ENCODE data around the gene BCOR. TPM values are rescaled to one million over a fixed set of nuclear protein-coding genes. Genes with fewer than 3 reads are reported as not detected.
A peak's percentile ranks its signal among the peaks of the same experiment; 100 is the strongest.

The BCOR gene
- total RNA-seq, 1 donor from 2014 or later: 24.8 TPM

DNA sequence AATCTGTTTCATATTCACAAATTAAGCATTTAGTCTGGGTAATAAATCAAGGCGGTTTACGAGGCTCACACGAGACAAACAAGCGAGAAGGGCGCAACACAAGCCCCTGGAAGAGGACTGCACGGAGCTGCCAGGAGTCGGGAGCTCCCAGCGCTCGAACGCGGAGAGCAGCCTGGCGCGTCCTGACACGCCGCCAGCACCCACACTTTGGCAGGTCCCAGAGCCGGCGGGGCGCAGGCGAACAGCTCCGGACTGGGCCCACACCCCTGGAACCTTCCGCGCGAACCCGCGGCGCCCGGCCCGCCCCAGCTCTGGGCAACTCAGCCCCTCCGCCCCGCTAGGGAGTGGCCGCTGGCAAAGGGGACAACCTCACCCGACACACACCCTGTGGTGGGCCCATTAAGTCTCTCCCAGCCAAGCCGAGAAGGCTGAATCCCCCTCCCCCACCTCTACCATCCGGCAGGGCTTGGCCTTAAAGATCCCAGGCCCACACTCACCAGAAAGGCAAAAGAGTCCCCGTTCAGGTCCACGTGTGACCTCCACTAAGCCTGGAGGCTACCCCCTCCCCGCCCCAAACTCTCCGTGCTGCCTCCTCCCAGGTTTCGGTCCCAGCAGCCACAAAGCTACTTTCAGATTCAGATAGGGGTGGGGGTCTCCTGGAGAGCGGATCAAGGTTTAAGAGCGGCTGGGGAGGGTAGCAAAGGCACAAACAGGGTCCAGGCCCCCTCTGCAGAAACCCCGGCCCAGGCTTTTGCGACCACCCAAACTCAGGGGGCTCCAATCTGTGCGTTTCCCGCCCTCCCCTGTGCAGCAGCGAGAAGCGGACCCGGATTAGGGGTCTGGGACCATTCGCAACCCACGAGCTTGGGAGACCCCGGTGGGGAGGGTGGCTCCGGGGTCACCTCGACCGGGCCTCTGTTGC lies 47.5 kb upstream of the BCOR start:
- Mint-ChIP-seq H3K4me3 (ENCODE audit: unreplicated experiment) (peak overlapping the region; percentile 77), H3K36me3 (ENCODE audit: unreplicated experiment) (peaks cover 6% of the 10 kb centered on the region), H3K27me3 (ENCODE audit: unreplicated experiment) (no peaks in the 10 kb centered on the region), H3K9me3 (ENCODE audit: unreplicated experiment) (no peaks in the 10 kb centered on the region), H3K4me1 (ENCODE audit: unreplicated experiment) (peaks cover 72% of the 10 kb centered on the region), H3K27ac (ENCODE audit: unreplicated experiment) (peak overlapping the region; percentile 62)
- TF ChIP-seq, protein P1, sequence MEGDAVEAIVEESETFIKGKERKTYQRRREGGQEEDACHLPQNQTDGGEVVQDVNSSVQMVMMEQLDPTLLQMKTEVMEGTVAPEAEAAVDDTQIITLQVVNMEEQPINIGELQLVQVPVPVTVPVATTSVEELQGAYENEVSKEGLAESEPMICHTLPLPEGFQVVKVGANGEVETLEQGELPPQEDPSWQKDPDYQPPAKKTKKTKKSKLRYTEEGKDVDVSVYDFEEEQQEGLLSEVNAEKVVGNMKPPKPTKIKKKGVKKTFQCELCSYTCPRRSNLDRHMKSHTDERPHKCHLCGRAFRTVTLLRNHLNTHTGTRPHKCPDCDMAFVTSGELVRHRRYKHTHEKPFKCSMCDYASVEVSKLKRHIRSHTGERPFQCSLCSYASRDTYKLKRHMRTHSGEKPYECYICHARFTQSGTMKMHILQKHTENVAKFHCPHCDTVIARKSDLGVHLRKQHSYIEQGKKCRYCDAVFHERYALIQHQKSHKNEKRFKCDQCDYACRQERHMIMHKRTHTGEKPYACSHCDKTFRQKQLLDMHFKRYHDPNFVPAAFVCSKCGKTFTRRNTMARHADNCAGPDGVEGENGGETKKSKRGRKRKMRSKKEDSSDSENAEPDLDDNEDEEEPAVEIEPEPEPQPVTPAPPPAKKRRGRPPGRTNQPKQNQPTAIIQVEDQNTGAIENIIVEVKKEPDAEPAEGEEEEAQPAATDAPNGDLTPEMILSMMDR (IDR thresholded peaks at IDR 0.05): no peak
- no peak for DNase-seq (ENCODE audit: extremely low spot score, unreplicated experiment)

DNA sequence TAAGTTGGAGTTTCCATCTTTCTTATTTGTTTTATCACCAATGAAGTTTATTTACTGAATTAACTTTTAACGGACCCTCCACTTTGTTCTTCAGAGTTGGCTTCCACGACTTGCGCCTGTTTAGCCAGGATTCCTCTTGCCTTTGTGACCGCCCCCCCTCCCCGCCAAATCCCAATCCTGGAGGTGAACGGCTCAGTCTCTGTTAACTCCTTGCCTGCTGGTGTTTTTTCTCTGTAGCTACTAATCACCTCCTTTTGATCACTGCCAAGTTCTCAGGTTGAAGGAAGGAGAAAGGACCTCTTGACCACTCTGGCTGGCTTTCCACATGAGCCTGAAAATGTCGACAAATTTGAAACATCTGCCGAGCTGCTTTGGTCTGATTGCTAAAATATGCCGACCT lies 46.8 kb upstream of the BCOR start:
- Mint-ChIP-seq H3K36me3 (ENCODE audit: unreplicated experiment) (peaks cover 6% of the 10 kb centered on the region), H3K4me1 (ENCODE audit: unreplicated experiment) (peaks cover 65% of the 10 kb centered on the region), H3K27me3 (ENCODE audit: unreplicated experiment) (no peaks in the 10 kb centered on the region), H3K4me3 (ENCODE audit: unreplicated experiment) (peak overlapping the region; percentile 77), H3K9me3 (ENCODE audit: unreplicated experiment) (no peaks in the 10 kb centered on the region), H3K27ac (ENCODE audit: unreplicated experiment) (peak overlapping the region; percentile 34)
- no peak for DNase-seq (ENCODE audit: extremely low spot score, unreplicated experiment)
- TF ChIP-seq, protein P1 (IDR thresholded peaks at IDR 0.05): no peak

DNA sequence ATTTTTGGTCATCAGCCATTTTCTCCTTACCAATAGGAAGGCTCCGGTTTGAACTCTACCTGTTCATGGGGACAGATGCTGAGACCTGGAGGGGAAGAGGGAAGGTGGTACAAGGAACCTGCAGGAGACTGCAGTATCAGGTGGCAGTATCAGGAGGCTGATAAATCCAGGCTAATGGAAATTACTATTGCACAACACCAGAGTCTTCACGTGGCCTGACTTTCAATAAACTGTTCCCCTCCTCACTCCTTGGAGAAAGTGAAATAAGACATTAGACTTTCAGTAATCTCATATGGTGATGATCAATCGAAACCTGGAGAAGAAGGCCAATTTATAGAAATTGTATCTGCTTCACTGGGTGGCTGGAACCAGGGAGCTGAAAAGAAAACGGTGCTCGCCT lies 46.2 kb upstream of the BCOR start:
- H3K4me1 Mint-ChIP-seq (ENCODE audit: unreplicated experiment): peaks cover 59% of the 10 kb centered on the region
- no peaks in the 10 kb centered on the region for H3K9me3 Mint-ChIP-seq (ENCODE audit: unreplicated experiment)
- H3K27ac Mint-ChIP-seq (ENCODE audit: unreplicated experiment): peak overlapping the region; percentile 34
- no peaks in the 10 kb centered on the region for H3K27me3 Mint-ChIP-seq (ENCODE audit: unreplicated experiment)
- TF ChIP-seq, protein P1 (IDR thresholded peaks at IDR 0.05): no peak
- H3K36me3 Mint-ChIP-seq (ENCODE audit: unreplicated experiment): peaks cover 6% of the 10 kb centered on the region
- DNase-seq (ENCODE audit: extremely low spot score, unreplicated experiment): no peak
- H3K4me3 Mint-ChIP-seq (ENCODE audit: unreplicated experiment): no peak overlapping the region

GRCh38 chrX:40143001-40143400 lies 45.2 kb upstream of the BCOR start:
- Mint-ChIP-seq H3K4me3 (ENCODE audit: unreplicated experiment) (no peak overlapping the region), H3K27ac (ENCODE audit: unreplicated experiment) (peak overlapping the region; percentile 60), H3K36me3 (ENCODE audit: unreplicated experiment) (peaks cover 6% of the 10 kb centered on the region), H3K4me1 (ENCODE audit: unreplicated experiment) (peaks cover 50% of the 10 kb centered on the region), H3K9me3 (ENCODE audit: unreplicated experiment) (no peaks in the 10 kb centered on the region), H3K27me3 (ENCODE audit: unreplicated experiment) (no peaks in the 10 kb centered on the region)
- DNase-seq (ENCODE audit: extremely low spot score, unreplicated experiment): no peak
- TF ChIP-seq, protein P1 (IDR thresholded peaks at IDR 0.05): no peak

DNA sequence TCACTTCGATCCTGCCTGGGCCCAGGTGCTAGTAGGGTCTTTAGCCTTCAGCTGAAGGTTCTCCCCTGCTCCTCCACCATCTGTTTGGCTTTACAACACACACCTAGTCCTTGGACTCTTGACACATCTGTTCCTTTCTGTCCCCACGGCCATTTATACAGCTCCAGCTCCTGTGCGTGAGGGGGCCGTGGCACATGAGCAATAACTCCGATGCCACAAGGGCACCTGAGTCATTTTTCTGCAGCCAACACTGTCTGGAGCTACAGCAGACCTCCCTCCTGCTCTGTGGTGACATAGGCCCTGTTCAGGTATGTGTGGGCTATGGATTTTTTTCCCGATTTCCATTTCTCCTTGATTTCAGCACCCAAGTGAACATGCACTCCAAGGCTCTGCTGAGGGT lies 44.7 kb upstream of the BCOR start:
- TF ChIP-seq, protein P1 (IDR thresholded peaks at IDR 0.05): no peak
- DNase-seq (ENCODE audit: extremely low spot score, unreplicated experiment): no peak
- Mint-ChIP-seq H3K27me3 (ENCODE audit: unreplicated experiment) (no peaks in the 10 kb centered on the region), H3K4me1 (ENCODE audit: unreplicated experiment) (peaks cover 48% of the 10 kb centered on the region), H3K27ac (ENCODE audit: unreplicated experiment) (peak overlapping the region; percentile 84), H3K36me3 (ENCODE audit: unreplicated experiment) (peaks cover 6% of the 10 kb centered on the region), H3K4me3 (ENCODE audit: unreplicated experiment) (no peak overlapping the region), H3K9me3 (ENCODE audit: unreplicated experiment) (no peaks in the 10 kb centered on the region)
